ENCODE measurements around the gene HSP90AA1.

HSP90AA1 gene

DNA sequence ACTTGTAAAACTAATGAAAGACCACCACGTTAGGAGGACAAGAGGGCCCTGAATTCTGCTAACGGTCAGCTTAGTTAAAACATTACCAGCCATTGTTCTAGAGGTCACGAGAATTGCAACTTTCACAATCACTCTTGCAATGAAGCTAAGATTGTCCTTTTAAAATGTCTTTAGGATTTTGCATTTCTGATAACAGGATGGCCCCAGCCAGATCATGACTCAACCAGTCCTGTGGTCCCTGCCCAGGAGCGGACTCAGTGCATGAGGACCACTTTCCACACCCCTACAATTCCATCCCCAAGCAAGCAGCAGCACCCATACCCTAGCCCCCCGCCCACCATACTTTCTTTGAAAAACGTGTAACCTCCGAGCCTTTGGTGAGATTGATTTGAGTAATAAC lies 28.7 kb downstream of the HSP90AA1 start:
- Histone ChIP-seq H3K4me1 (ENCODE audit: insufficient read depth, low read length, poor library complexity, severe bottlenecking) (no peaks in the 10 kb centered on the region), H3K4me2 (ENCODE audit: low read depth, low read length, poor library complexity, severe bottlenecking) (no peak overlapping the region), H3K4me3 (ENCODE audit: low read length, poor library complexity, severe bottlenecking) (no peak overlapping the region), H4K20me1 (ENCODE audit: insufficient read depth, low read length, poor library complexity, severe bottlenecking) (no peaks in the 10 kb centered on the region), H2AFZ (ENCODE audit: low read length) (no peak overlapping the region), H3K36me3 (ENCODE audit: insufficient read depth, low read length) (no peaks in the 10 kb centered on the region), H3K27me3 (ENCODE audit: insufficient read depth, low read length, poor library complexity, severe bottlenecking) (no peaks in the 10 kb centered on the region), H3F3A (ENCODE audit: low read depth) (no peaks in the 10 kb centered on the region), H3K9ac (ENCODE audit: low read depth, low read length, poor library complexity, severe bottlenecking) (no peak overlapping the region), H3K79me2 (ENCODE audit: insufficient read depth, low read length) (no peaks in the 10 kb centered on the region), H3K9me3 (ENCODE audit: insufficient read depth, low read depth, low read length) (no peaks in the 10 kb centered on the region), H3K9me2 (replicated peaks; ENCODE audit: low read depth, low read length) (no peaks in the 10 kb centered on the region)
- TF ChIP-seq, protein P1, sequence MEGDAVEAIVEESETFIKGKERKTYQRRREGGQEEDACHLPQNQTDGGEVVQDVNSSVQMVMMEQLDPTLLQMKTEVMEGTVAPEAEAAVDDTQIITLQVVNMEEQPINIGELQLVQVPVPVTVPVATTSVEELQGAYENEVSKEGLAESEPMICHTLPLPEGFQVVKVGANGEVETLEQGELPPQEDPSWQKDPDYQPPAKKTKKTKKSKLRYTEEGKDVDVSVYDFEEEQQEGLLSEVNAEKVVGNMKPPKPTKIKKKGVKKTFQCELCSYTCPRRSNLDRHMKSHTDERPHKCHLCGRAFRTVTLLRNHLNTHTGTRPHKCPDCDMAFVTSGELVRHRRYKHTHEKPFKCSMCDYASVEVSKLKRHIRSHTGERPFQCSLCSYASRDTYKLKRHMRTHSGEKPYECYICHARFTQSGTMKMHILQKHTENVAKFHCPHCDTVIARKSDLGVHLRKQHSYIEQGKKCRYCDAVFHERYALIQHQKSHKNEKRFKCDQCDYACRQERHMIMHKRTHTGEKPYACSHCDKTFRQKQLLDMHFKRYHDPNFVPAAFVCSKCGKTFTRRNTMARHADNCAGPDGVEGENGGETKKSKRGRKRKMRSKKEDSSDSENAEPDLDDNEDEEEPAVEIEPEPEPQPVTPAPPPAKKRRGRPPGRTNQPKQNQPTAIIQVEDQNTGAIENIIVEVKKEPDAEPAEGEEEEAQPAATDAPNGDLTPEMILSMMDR (conservative IDR thresholded peaks at IDR 0.05; ENCODE audit: low read length) = no peak
- no peak for TF ChIP-seq EZH2phosphoT487 (IDR thresholded peaks at IDR 0.05; ENCODE audit: borderline replicate concordance)

DNA sequence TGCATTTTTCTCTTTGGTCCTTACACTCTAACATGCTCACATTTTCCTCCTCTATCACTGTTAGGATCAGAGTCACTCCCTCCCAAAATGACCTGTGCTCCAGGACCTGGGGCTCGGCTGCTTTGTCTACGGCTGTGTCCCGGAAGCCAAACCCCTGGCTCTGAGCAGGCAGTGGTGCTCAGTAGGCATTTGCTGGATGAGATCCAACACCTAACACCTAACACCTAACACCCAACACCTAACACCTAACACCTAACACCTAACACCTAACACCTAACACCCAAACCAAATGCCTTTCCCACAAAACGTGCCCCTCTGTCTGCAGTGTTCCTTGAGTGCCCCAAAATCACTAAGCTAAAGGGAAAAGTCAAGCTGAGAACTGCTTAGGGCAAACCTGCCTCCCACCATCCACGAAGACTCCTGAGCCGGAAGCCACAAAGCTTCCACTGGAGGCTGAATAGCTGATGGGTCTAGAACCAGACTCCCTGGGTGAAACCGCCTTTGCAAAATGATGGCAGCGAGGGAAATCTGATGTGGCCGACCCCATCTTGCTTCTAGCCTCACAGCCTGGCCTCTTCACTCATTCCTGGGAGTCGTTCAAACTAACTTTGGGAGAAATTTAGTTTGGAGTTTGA lies 29.2 kb downstream of the HSP90AA1 start:
- no peaks in the 10 kb centered on the region for H3K4me1 ChIP-seq (ENCODE audit: insufficient read depth, low read length, poor library complexity, severe bottlenecking)
- H3K4me2 ChIP-seq (ENCODE audit: low read depth, low read length, poor library complexity, severe bottlenecking) = no peak overlapping the region
- no peak for TF ChIP-seq EZH2phosphoT487 (IDR thresholded peaks at IDR 0.05; ENCODE audit: borderline replicate concordance)
- H3K36me3 ChIP-seq (ENCODE audit: insufficient read depth, low read length) = peaks cover 2% of the 10 kb centered on the region; the same call in 1 of the 2 replicates
- H3K27me3 ChIP-seq (ENCODE audit: insufficient read depth, low read length, poor library complexity, severe bottlenecking) = no peaks in the 10 kb centered on the region
- no peak overlapping the region for H3K4me3 ChIP-seq (ENCODE audit: low read length, poor library complexity, severe bottlenecking)
- no peak overlapping the region for H2AFZ ChIP-seq (ENCODE audit: low read length)
- H3K79me2 ChIP-seq (ENCODE audit: insufficient read depth, low read length) = no peaks in the 10 kb centered on the region
- H3F3A ChIP-seq (ENCODE audit: low read depth) = no peaks in the 10 kb centered on the region
- H4K20me1 ChIP-seq (ENCODE audit: insufficient read depth, low read length, poor library complexity, severe bottlenecking) = no peaks in the 10 kb centered on the region
- no peaks in the 10 kb centered on the region for H3K9me3 ChIP-seq (ENCODE audit: insufficient read depth, low read depth, low read length)
- H3K9ac ChIP-seq (ENCODE audit: low read depth, low read length, poor library complexity, severe bottlenecking) = no peak overlapping the region
- no peaks in the 10 kb centered on the region for H3K9me2 ChIP-seq (replicated peaks; ENCODE audit: low read depth, low read length)

- H3K4me2 ChIP-seq (ENCODE audit: low read depth, low read length, poor library complexity, severe bottlenecking) = no peak overlapping the region
- TF ChIP-seq EZH2phosphoT487 (IDR thresholded peaks at IDR 0.05; ENCODE audit: borderline replicate concordance) = no peak
- TF ChIP-seq, protein P1 (conservative IDR thresholded peaks at IDR 0.05; ENCODE audit: low read length) = no peak
Observed at GRCh38 chr14:102056694-102057442, 30.0 kb downstream of the HSP90AA1 start.

More at GRCh38 chr14:102056694-102057442, 30.0 kb downstream of the HSP90AA1 start:
- H3K79me2 ChIP-seq (ENCODE audit: insufficient read depth, low read length) = no peaks in the 10 kb centered on the region
- H3K4me1 ChIP-seq (ENCODE audit: insufficient read depth, low read length, poor library complexity, severe bottlenecking) = no peaks in the 10 kb centered on the region
- no peaks in the 10 kb centered on the region for H3F3A ChIP-seq (ENCODE audit: low read depth)
- no peak overlapping the region for H3K9ac ChIP-seq (ENCODE audit: low read depth, low read length, poor library complexity, severe bottlenecking)
- no peaks in the 10 kb centered on the region for H3K9me2 ChIP-seq (replicated peaks; ENCODE audit: low read depth, low read length)
- H2AFZ ChIP-seq (ENCODE audit: low read length) = no peak overlapping the region
- H3K9me3 ChIP-seq (ENCODE audit: insufficient read depth, low read depth, low read length) = no peaks in the 10 kb centered on the region
- H4K20me1 ChIP-seq (ENCODE audit: insufficient read depth, low read length, poor library complexity, severe bottlenecking) = no peaks in the 10 kb centered on the region
- peaks cover 7% of the 10 kb centered on the region; the same call in 1 of the 2 replicates for H3K36me3 ChIP-seq (ENCODE audit: insufficient read depth, low read length)
- H3K27me3 ChIP-seq (ENCODE audit: insufficient read depth, low read length, poor library complexity, severe bottlenecking) = no peaks in the 10 kb centered on the region
- no peak overlapping the region for H3K4me3 ChIP-seq (ENCODE audit: low read length, poor library complexity, severe bottlenecking)

All from Loucy (cell line).